ENCODE measurements around the gene TAF8.

TAF8 gene

DNA sequence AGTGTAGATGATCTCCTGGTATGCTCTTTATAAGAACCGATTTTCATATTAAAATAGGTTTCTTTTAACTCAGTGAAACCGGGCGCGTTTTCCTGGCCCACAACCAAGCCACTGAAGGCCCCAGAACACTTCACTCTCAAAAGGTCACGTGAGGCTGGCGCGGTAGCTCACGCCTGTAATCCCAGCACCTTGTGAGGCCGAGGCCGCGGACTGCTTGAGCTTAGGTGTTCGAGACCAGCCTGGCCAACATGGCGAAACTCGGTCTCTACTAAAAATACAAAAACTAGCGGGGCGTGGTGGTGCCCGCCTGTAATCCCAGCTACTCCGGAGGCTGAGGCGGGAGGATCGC, 402 bp upstream of the TAF8 start:
- DNase-seq (ENCODE audit: low read depth in 3 of 3, low spot score in 1 of 3) = no peak

DNA sequence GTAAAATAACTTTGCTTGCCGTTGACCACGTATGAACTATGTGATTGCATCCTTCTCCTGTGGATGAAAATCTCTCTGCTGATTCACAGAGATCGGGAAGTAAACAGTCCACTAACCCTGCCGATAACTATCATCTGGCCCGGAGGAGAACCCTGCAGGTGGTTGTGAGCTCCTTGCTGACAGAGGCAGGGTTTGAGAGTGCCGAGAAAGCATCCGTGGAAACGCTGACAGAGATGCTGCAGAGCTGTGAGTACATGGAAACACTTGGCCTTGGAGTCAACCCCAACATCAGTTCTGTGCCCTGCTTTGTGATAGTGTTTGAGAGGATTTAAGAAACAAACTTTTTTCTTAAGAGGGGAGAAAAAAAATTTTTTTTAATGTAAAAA, 937 bp downstream of the TAF8 start:
- no peak for DNase-seq (ENCODE audit: low read depth in 3 of 3, low spot score in 1 of 3)

DNA sequence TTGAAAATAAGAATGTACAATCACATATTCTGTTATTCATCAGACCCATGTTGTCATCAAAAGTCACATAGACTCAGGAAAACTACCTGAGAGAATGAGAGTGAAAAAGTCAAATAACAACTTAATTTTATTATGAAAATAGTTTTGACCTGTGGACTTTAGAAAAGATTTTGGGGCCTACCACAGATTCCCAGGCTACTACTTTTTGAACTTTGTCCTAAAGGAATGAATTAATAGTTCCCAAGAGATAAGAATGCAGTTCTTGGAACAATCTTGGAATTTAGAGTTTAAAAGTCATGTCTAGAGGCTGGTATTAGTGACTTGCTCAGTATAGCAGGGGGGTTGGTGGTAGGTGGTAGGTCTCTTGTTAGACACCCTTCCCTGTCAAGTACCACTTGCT, 3.3 kb downstream of the TAF8 start:
- DNase-seq (ENCODE audit: low read depth in 3 of 3, low spot score in 1 of 3) = no peak

DNA sequence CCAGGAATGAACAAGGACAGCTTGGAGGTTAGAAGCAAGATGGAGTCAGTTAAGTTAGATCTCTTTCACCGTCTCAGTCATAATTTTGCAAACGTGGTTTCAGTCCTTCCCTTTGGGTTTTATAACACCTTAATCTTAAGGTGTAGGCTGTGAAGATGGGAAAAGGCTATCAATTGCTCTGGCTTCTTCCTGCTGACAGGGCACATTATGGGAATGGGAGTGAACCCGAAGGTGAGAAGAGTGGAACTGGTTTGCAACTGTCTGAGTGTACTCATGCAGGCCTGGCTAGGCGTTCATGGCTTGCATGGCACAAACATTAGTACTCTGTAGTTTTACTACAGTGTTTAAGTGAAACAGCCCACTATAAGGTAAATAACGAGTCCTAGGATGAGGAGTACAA, 9.4 kb downstream of the TAF8 start:
- no peak for DNase-seq (ENCODE audit: low read depth in 3 of 3, low spot score in 1 of 3)

DNA sequence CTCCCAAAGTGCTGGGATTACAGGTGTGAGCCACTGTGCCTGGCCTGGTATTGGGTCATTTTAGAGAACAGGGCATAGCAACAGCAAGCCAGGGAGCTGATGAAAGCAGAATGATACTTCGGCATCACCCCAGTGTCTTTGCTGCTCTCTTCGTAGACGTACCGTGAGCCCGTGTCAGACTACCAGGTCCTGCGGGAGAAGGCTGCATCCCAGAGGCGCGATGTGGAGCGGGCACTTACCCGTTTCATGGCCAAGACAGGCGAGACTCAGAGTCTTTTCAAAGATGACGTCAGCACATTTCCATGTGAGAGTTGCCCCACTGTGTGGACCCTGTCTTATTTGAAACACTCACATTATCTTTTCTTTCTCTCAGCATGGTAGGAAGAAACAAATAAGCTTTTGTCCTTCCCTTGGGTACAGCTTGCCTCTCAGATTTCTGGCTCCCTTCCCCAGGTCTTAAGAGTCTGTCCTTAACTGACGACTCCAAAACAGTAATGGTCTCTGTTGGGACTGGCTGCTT, 15.9 kb downstream of the TAF8 start:
- DNase-seq (ENCODE audit: low read depth in 3 of 3, low spot score in 1 of 3) = no peak

DNA sequence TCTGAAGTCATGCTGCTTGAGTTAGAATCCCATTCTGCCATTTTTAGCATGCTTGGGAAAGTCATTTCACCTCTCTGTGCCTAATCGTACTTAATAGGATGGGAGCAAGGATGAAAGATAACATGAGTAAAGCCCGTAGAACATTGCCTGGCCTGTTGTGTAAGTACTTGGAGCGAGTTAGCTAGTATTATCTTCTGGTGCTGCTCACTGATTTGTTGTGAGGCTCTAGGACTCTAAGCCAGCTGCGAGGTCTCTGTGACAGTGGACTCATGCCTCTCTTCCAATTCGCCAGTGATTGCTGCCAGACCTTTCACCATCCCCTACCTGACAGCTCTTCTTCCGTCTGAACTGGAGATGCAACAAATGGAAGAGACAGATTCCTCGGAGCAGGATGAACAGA, 17.8 kb downstream of the TAF8 start:
- no peak for DNase-seq (ENCODE audit: low read depth in 3 of 3, low spot score in 1 of 3)

DNA sequence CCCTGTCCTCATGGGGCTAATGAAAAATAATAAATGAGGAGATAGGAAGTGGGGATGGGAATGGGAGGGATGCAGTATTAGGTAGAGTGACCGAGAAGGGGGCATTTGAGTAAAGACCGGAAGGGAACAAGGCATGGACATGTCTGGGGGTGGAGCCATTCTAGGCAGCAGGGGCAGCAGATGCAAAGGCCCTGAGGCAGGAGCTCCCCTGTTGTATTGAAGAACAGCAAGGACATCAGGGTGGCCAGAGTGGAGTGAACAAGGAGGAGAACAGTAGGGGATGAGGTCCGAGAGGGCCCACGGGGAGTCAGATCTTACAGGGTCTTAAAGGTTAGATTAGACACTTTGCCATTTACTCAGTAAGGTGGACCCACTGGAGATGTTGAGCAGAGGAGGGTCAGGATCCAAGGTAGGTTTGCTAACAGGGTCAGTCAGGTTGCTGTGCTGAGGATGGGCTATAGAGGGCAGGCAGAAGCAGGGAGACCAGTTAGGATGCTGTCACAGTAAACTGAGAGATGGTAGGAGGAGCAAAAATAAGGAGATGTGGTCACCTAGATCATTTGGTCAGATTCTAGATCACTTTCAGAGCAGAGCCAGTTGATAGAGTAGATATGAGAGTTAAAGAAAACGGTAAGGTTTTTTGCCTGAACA, 18.7 kb downstream of the TAF8 start:
- DNase-seq (ENCODE audit: low read depth in 3 of 3, low spot score in 1 of 3) = no peak

DNA sequence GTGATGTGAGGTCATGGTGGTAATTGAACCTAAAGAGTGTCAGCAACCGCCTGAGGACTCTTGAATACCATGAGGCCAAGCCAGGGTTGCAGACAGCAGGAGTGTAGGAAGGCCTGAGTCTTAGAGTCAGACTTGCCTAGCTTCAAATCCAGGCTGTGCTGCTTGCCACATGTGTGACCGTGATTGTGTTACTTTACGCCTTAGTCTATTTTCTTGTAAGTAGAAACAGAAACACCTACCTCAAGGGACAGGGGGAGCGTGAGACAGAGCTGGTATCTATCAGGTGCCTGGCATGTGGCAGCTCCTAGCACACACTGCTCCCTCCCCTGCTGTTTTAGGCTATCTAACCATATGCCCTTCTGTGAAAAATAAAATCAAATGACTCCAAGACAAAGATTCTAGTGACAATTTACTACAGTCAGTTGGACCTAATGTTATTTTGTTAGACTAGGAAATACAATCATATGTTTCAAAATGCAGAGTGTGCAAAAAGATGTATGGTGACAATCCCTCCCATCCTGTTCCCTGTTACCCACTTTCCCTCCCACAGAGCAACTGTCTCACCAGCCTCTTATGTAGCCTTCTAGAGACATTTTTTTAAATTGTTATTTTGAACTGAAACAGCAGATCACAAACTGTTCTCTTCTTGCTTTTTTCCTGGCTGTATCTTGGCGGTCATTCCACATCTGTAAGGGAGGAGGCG, 21.7 kb downstream of the TAF8 start:
- DNase-seq (ENCODE audit: low read depth in 3 of 3, low spot score in 1 of 3) = no peak

DNA sequence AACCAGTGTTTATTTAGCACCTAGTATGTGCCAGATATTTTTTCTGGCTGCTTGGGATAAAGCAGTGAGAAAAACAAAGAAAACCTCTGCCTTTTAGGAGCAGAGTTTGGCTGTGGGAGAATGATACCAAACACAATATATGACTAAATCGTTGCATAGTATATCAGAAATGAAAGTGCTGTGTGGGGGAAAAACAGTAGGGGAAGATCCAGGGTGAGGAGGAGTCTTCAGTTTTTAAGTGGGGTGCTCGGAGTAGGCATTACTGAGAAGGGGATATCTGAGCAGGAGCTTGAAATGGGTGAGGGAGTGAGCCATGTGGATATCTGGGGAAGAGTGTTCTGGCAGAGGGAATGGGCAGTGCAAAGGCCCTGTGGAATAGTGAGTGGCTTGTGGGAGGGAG, 23.0 kb downstream of the TAF8 start:
- no peak for DNase-seq (ENCODE audit: low read depth in 3 of 3, low spot score in 1 of 3)

DNA sequence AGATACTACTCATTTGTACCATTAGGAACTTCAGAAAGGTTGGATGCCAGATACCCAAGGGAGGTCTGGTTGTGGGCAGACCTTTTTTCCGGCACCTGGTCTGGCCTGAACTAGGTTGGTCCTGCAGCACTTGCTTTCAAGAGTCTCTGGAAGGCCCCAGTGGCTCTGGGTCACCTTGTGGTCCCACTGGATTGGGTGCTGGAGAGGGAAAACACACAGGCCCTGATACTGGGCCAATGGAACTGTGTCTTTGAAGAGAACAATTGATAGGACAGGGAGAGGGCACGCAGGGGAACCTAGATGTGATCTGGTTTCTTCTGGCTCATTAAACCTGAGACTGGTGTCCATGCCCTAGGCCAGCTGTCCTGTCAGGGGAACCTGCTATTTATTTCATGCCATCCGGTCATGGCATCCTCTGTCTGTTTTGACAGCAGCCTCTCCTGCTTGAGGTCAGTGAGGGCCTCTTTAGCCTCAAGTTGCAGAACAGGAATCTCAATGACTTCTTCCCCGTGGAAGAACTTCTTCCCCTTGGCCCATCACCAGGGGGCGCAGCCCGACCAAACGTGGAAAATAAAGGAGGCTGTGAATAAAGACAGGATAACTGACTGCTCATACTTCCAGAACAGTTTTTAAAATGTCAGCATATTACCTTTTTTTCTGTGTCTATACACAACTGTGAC, 25.0 kb downstream of the TAF8 start:
- peak in 2 of 3 donors; percentile 20 to 55 for DNase-seq (ENCODE audit: low read depth in 3 of 3, low spot score in 1 of 3)

DNA sequence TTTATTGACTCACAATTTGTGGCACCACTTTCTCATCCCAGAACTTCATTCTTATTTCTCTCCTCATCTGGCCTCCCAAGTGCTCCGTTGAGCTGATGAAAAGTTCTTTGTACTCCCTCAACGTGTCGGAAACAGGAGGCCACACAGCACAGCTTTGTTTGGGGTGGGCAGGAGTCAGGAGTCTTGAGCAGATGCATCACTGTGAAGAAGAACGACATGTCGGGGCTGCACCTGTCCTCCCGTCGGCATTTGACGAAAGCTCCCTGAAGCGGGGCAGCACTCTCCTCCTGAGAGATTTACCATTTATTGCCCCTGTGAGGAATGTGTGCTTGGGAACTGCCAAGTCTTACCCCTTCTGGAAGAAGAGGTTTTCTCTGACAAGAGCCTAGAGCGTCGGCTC, 28.1 kb downstream of the TAF8 start:
- no peak for DNase-seq (ENCODE audit: low read depth in 3 of 3, low spot score in 1 of 3)

DNA sequence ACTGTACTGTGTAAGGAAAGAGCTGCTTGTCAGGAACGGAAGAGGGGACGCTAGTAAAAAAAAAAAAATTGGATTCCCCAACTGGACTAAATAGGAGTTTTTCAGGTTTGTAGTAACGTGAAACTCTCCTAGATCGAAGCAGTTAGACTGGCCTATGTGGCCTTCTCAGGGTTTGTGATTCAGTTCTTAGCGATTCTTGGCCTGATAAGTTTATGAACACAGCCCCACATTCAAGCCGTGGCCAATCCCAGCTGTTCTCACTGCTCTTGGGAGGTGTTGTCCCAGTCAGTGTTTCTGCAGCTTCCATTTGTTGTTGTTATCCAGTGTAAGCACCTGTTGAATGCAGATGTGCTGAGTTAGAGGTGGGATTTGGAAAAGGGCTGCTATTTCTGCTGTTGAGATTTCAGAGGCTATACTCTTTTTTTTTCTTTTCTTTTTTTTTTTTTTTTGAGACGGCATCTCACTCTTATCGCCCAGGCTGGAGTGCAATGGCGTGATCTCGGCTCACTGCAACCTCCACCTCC, 29.7 kb downstream of the TAF8 start:
- no peak for DNase-seq (ENCODE audit: low read depth in 3 of 3, low spot score in 1 of 3)

DNA sequence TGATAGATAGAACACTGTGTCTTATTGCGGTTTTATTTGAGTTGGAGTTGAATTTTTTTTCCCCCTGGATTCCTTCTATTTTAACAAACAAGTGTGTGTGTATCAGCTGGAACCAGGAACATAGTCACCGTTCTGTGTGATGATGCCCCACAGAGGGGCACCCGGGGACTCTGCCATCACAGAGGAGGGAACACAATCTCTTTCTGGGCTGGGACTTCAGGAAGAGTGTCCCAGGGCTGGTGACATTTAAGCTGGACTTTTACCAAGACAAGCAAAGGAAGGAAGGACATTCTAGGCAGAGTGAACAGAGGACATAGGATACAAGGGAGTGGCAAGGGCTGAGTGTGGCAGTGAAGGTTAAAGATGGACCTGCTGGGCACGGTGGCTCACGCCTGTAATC, 33.2 kb downstream of the TAF8 start:
- no peak for DNase-seq (ENCODE audit: low read depth in 3 of 3, low spot score in 1 of 3)

DNA sequence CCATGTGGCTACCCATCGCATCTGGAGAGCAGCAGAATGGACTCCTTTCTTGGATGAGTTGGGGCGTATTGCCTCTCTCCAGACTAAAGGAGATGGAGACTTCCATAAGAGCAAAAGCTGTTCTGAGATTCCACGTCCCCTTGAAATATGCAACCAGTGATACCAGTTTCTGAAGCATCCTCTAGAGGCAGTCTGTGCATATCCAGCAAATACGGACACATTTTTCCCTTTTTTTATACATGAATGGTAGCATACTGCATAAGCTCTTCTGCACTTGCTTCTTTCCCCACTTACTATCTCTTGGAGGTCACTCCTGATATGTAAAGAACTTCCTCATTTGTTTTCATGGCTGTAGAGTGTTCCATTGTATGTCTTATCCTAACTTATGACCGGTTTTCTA, 34.6 kb downstream of the TAF8 start:
- DNase-seq (ENCODE audit: low read depth in 3 of 3, low spot score in 1 of 3) = no peak

DNA sequence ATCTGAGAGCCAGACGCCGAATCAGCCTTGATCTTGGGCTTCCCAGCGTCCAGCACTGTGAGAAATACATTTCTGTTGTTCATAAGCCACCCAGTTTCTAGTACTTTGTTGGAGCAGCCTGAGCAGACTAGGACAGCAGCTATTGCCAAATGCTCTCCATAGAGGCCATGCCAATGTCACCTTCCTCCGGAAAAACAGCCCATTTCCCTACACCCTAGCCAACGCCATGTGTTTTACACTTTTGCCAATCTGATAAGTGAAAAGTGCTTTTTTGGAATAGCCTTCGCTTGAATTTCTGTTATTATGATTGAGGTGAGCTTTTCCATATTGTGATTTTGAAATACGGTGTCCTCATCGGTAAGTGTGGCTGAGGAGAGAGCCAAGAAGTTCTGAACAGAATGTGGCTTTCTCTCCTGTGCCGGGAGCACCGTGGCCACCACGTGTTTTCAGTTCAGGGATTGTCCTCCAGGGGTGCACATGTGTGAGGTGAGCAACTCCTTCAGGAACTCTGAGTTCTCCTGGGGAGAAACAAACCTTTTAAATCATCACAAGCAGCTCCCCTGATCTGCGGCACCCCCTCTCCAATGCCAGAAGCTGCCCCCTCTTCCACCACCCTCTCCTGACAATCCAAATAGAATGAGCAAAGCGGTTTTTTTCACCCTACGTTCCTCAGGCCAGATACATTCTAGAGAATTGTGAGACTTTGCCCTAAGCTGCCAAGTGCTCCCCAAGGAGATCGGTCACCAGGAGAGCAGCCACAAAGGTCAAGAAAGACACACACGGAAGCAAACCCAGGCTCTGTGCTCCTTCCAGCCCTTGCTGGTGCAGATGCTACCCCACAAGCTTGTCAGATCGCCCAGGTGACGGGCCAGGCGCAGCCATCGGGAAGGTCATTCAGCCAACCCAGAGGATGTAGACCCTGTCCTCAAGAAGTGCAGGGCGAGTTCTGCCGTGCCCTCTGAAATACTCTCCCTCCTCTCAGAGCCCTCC, 36.0 kb downstream of the TAF8 start:
- no peak for DNase-seq (ENCODE audit: low read depth in 3 of 3, low spot score in 1 of 3)

DNA sequence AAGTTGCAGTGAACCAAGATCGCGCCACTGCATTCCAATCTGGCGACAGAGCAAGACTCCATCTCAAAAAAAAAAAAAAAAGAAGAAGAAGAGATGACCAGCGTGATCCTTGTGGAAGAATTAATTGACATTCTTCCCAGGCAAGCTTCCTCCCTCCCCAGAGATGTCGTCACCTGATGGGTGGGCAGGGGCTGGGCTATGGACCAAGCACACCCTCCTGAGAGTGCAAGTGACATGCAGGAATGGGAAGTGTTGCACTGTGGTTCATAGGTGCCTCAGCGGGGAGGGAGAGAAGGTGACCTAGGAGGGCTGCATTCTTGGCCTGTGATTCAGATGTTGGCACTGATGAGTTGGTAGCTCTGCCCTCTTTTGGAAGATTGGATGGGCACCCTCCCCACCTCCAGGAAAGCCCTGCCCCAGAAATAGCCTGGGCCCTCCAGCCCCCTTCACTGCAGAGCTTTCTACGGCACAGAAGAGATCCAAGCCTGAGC, 37.8 kb downstream of the TAF8 start:
- DNase-seq (ENCODE audit: low read depth in 3 of 3, low spot score in 1 of 3) = no peak

DNA sequence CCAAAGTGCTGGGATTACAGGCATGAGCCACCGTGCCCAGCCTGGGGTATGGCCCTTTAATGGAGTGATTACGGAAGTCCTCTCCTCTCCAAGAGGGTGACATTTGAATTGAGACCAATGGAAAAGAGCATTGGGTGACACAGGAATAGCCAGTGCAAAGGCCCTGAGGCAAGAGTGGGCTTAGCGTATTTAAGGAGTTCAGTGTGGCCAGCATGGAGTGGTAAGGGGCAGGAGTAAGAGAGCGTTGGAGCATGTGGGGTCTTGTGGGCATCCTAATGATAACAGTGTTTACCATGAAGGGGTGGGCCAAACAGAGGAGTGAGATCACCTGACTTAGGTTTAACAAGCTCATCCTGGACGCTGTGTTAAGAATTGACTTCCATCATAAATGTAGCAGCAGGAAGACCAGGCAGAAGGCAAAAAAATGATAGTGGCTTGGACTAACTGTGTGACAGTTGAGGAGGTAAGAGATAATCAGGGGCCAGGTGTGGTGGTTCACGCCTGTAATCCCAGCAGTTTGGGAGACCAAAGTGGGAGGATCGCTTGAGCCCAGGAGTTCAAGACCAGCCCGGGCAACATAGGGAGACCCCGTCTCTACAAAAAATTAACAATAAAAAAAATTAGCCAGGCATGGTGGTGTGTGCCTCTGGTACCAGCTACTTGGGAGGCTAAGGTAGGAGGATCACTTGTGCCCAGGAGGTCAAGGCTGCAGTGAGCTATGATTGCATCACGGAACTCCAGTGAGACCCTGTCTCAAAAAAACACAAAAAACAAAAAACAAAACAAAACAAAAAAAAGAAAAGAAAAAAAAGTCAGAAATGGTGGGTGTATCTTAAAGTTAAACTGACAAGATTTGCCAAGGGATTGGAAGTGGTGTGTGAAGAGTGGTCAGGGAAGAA, 40.7 kb downstream of the TAF8 start:
- DNase-seq (ENCODE audit: low read depth in 3 of 3, low spot score in 1 of 3) = no peak

DNA sequence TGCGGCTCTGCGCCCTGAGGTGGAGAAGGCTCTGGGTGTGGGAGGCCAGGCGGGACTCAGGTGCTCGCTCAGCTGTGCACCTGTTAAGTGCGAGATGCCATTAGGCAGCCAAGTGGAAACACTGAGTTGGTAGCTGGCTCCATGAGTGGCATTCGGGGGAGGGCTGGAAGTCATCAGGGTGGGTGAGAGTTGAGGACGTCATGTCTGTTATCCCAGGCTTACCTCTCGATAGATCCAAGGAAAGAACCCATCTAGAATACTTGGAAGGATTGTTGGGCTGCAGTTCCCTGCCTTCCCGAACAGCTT, 41.3 kb downstream of the TAF8 start:
- no peak for DNase-seq (ENCODE audit: low read depth in 3 of 3, low spot score in 1 of 3)

DNA sequence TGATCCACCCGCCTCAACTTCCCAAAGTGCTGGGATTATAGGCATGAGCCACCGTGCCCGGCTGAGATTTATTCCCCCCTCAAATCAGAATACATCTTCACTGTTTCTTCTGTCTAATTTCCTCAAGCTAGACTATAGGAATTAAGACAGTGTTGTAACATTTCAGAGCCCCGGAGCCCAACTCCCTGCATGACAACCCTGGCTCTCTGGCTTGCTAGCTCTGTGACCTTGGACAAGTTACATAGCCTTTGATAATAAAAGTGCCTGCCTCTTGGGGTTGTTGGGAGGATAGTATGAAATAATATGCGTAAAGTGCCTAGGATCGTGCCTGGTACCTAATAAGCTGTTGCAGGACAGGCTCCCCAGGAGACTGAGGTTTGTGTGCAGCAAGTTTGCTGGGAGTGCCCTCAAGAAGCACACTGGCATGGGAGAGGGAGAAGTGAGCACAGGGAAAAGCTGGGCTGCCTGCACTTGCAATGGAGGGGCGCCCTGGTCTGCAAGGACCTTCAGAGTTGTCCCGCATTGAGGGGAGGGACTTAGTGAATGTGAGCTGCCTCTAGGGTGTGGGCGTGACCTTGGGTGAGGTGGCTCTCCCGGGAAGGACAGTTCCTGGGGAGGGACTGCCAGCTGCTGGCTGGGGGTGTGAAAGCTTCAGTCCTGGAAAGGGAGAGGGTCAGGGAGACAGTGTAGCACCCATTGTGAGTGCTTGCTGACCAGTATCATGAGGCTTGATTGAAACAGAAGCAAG, 43.4 kb downstream of the TAF8 start:
- DNase-seq (ENCODE audit: low read depth in 3 of 3, low spot score in 1 of 3) = no peak

All from stimulated activated CD4-positive, alpha-beta T cell treated with anti-CD3 and anti-CD28 coated beads, TNF-alpha, amount 100 ng/mL, for 1 hour (primary cell).